NB4 (cell line): ENCODE measurements around the gene RMI2.

Experiments used
- CTCF ChIP-seq: IDR thresholded peaks from one replicate; pipeline ENCODE4 v1.5.1; 2012; ENCODE audit warnings: low read depth, low read length
- MYC ChIP-seq: IDR thresholded peaks from 2 replicates; pipeline ENCODE4 v1.6.1; 2011; ENCODE audit warnings: low read depth, low read length
- POLR2A ChIP-seq: IDR thresholded peaks from 2 replicates; pipeline ENCODE4 v1.6.1; 2011; ENCODE audit warnings: mild to moderate bottlenecking; ENCODE audit not compliant: insufficient read length; ENCODE audit errors: extremely low read depth
- TF ChIP-seq, protein P1 (sequence below): IDR thresholded peaks from 2 replicates; pipeline ENCODE4 v1.6.1; 2011; ENCODE audit warnings: low read depth, low read length

GRCh38 chr16:11355862-11356261, 10.6 kb downstream of the RMI2 start:
- TF ChIP-seq, protein P1, sequence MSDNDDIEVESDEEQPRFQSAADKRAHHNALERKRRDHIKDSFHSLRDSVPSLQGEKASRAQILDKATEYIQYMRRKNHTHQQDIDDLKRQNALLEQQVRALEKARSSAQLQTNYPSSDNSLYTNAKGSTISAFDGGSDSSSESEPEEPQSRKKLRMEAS: no peak
- TF ChIP-seq CTCF: no peak
- no peak for TF ChIP-seq POLR2A
- TF ChIP-seq MYC: no peak
